ENCODE measurements around the gene SPON1.
"Not testable (repeated sequence)": the region's sequence is repeated elsewhere in the genome, so short reads cannot be mapped to it uniquely, and the experiment has no call there.

DNA sequence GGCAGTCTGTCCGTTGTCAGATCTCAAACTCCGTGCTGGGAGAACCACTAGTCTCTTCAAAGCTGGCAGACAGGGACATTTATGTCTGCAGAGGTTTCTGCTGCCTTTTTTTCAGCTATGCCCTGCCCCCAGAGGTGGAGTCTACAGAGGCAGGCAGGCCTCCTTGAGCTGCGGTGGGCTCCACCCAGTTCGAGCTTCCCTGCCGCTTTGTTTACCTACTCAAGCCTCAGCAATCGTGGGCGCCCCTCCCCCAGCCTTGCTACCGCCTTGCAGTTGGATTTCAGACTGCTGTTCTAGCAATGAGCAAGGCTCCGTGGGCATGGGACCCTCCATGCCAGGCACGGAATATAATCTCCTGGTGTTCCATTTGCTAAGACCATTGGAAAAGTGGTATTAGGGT lies 23.7 kb upstream of the SPON1 start:
- not testable (repeated sequence) for TF ChIP-seq SUZ12 (IDR thresholded peaks at IDR 0.05; ENCODE audit: extremely low read depth, insufficient read depth, insufficient read length); ZNF274 (IDR thresholded peaks at IDR 0.05; ENCODE audit: low read depth, low read length)

Data from NT2/D1 (cell line).